ENCODE data around the gene SPATA2.

DNA sequence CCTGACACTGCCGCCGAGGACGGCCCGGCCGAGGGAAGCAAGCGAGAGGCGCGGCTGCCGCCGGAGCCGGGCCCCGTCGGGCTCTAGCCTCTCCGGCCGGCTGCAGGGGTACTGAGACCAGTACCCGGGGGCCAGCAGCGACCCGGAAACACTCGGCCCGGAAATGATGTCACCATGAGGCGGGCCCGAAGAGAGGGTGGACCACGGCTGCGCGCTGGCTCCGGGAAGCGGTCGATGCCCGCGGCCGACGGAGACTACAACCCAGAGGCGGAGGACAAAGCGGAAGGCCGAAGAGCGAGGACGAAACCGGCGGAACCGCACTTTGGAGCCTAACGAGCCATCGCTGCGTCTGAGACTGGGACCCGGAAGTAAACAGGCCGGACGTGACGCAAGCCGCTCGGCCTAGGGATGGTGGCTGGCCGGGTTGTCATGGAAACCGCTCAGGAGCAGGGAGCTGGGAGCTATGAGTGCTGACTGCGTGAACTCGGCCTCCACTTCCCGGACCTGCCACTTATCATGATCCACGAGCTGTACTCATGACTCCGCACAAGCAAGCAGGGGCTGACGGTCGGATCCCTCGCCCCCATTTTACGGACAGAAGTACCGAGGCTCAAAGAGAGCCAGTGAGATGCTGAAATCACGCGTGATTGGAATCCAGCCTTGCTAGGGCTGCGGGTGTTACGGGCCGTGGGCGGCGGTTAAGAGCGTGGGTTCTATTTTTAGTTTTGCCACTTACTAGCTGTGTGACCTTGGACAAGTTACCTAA, at the start of gene SPATA2:
- TF ChIP-seq, protein P1, sequence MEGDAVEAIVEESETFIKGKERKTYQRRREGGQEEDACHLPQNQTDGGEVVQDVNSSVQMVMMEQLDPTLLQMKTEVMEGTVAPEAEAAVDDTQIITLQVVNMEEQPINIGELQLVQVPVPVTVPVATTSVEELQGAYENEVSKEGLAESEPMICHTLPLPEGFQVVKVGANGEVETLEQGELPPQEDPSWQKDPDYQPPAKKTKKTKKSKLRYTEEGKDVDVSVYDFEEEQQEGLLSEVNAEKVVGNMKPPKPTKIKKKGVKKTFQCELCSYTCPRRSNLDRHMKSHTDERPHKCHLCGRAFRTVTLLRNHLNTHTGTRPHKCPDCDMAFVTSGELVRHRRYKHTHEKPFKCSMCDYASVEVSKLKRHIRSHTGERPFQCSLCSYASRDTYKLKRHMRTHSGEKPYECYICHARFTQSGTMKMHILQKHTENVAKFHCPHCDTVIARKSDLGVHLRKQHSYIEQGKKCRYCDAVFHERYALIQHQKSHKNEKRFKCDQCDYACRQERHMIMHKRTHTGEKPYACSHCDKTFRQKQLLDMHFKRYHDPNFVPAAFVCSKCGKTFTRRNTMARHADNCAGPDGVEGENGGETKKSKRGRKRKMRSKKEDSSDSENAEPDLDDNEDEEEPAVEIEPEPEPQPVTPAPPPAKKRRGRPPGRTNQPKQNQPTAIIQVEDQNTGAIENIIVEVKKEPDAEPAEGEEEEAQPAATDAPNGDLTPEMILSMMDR (IDR thresholded peaks at IDR 0.05; ENCODE audit: borderline replicate concordance, extremely low read depth, low read length, poor library complexity, severe bottlenecking), result peak; percentile 2
- TF ChIP-seq EZH2 (IDR thresholded peaks at IDR 0.05; ENCODE audit: borderline replicate concordance, low read depth, low read length, severe bottlenecking), result no peak

All from DND-41 (cell line).